ENCODE measurements around the gene CCDC60. TPM values are rescaled to one million over a fixed set of nuclear protein-coding genes. Genes with fewer than 3 reads are reported as not detected.
"Not testable (repeated sequence)": the region's sequence is repeated elsewhere in the genome, so short reads cannot be mapped to it uniquely, and the experiment has no call there.

The CCDC60 gene
- total and polyA plus RNA-seq, 4 experiments from 2014 or later = not detected

- H3K4me1 ChIP-seq (ENCODE audit: insufficient read depth, low read length) = no peaks in the 10 kb centered on the region
- H3K27ac Mint-ChIP-seq = no peak overlapping the region
- H3K36me3 Mint-ChIP-seq = no peaks in the 10 kb centered on the region
- H3K4me1 Mint-ChIP-seq = no peaks in the 10 kb centered on the region
- H3K9me3 ChIP-seq (ENCODE audit: control insufficient read depth in 1 of 2, low read length in 2 of 2) = no peaks in the 10 kb centered on the region
- CTCF ChIA-PET (ENCODE audit: partially characterized antibody) = no interaction called here
- H3K4me3 ChIP-seq (ENCODE audit: low read length in 2 of 2) = no peak overlapping the region
- intact Hi-C loops (cut with micrococcal nuclease) = no loop called here
- no peaks in the 10 kb centered on the region for H3K27me3 ChIP-seq (ENCODE audit: insufficient read depth, low read length)
- H3K4me3 Mint-ChIP-seq = no peak overlapping the region
- peaks cover 5 to 7% of the 10 kb centered on the region in 2 donors for H3K27me3 Mint-ChIP-seq
- H3K9me3 Mint-ChIP-seq = peaks cover 0 to 7% (median 3%) of the 10 kb centered on the region in 8 donors
- H3K27ac ChIP-seq (ENCODE audit: low read depth, low read length) = no peak overlapping the region
- no peak for DNase-seq
- H3K36me3 ChIP-seq (ENCODE audit: insufficient read depth, low read length) = no peaks in the 10 kb centered on the region
- POLR2A ChIA-PET (ENCODE audit: partially characterized antibody) = no interaction called here
Observed at GRCh38 chr12:119338593-119339363, 4.2 kb downstream of the CCDC60 start.

GRCh38 chr12:119340578-119340977 is 6.0 kb downstream of the CCDC60 start:
- H3K27me3 Mint-ChIP-seq = peaks cover 5 to 7% of the 10 kb centered on the region in 2 donors
- POLR2A ChIA-PET (ENCODE audit: partially characterized antibody) = no interaction called here
- CTCF ChIA-PET (ENCODE audit: partially characterized antibody) = no interaction called here
- Histone ChIP-seq H3K36me3 (ENCODE audit: insufficient read depth, low read length) (no peaks in the 10 kb centered on the region), H3K27me3 (ENCODE audit: insufficient read depth, low read length) (no peaks in the 10 kb centered on the region), H3K4me1 (ENCODE audit: insufficient read depth, low read length) (no peaks in the 10 kb centered on the region), H3K9me3 (ENCODE audit: control insufficient read depth in 1 of 2, low read length in 2 of 2) (no peaks in the 10 kb centered on the region), H3K27ac (ENCODE audit: low read depth, low read length) (no peak overlapping the region), H3K4me3 (ENCODE audit: low read length in 2 of 2) (no peak overlapping the region)
- H3K9me3 Mint-ChIP-seq = peaks cover 0 to 14% (median 3%) of the 10 kb centered on the region in 8 donors
- peaks cover 0 to 2% (median 0%) of the 10 kb centered on the region in 4 donors for H3K4me1 Mint-ChIP-seq
- intact Hi-C loops (cut with micrococcal nuclease) = no loop called here
- H3K36me3 Mint-ChIP-seq = no peaks in the 10 kb centered on the region
- H3K27ac Mint-ChIP-seq = no peak overlapping the region
- no peak overlapping the region for H3K4me3 Mint-ChIP-seq
- no peak for DNase-seq

GRCh38 chr12:119341020-119341419 is 6.5 kb downstream of the CCDC60 start:
- H3K4me3 Mint-ChIP-seq = no peak overlapping the region
- DNase-seq = no peak
- peaks cover 0 to 2% (median 0%) of the 10 kb centered on the region in 4 donors for H3K4me1 Mint-ChIP-seq
- H3K27me3 Mint-ChIP-seq = peaks cover 5 to 7% of the 10 kb centered on the region in 2 donors
- H3K27ac Mint-ChIP-seq = no peak overlapping the region
- no peak overlapping the region for H3K4me3 ChIP-seq (ENCODE audit: low read length in 2 of 2)
- no peaks in the 10 kb centered on the region for H3K36me3 ChIP-seq (ENCODE audit: insufficient read depth, low read length)
- H3K27ac ChIP-seq (ENCODE audit: low read depth, low read length) = no peak overlapping the region
- CTCF ChIA-PET (ENCODE audit: partially characterized antibody) = interaction anchor here (1.2 kb wide), 1 partner anchor 16 kb away, joined by 3 read pairs; no protein-coding TSS in a partner anchor
- no peaks in the 10 kb centered on the region for H3K36me3 Mint-ChIP-seq
- no peaks in the 10 kb centered on the region for H3K4me1 ChIP-seq (ENCODE audit: insufficient read depth, low read length)
- peaks cover 0 to 14% (median 3%) of the 10 kb centered on the region in 8 donors for H3K9me3 Mint-ChIP-seq
- POLR2A ChIA-PET (ENCODE audit: partially characterized antibody) = no interaction called here
- intact Hi-C loops (cut with micrococcal nuclease) = no loop called here
- no peaks in the 10 kb centered on the region for H3K27me3 ChIP-seq (ENCODE audit: insufficient read depth, low read length)
- no peaks in the 10 kb centered on the region for H3K9me3 ChIP-seq (ENCODE audit: control insufficient read depth in 1 of 2, low read length in 2 of 2)

GRCh38 chr12:119341988-119342387 is 7.5 kb downstream of the CCDC60 start:
- H3K36me3 Mint-ChIP-seq = no peaks in the 10 kb centered on the region
- no peak overlapping the region for H3K27ac Mint-ChIP-seq
- H3K4me3 Mint-ChIP-seq = no peak overlapping the region

GRCh38 chr12:119343130-119343529 is 8.6 kb downstream of the CCDC60 start:
- ChIA-PET CTCF (ENCODE audit: partially characterized antibody) (no interaction called here), POLR2A (ENCODE audit: partially characterized antibody) (no interaction called here)
- peaks cover 3% of the 10 kb centered on the region in 2 donors for H3K27me3 Mint-ChIP-seq
- Histone ChIP-seq H3K9me3 (ENCODE audit: control insufficient read depth in 1 of 2, low read length in 2 of 2) (no peaks in the 10 kb centered on the region), H3K4me3 (ENCODE audit: low read length in 2 of 2) (no peak overlapping the region), H3K36me3 (ENCODE audit: insufficient read depth, low read length) (no peaks in the 10 kb centered on the region), H3K27me3 (ENCODE audit: insufficient read depth, low read length) (no peaks in the 10 kb centered on the region), H3K27ac (ENCODE audit: low read depth, low read length) (no peak overlapping the region), H3K4me1 (ENCODE audit: insufficient read depth, low read length) (no peaks in the 10 kb centered on the region)
- intact Hi-C loops (cut with micrococcal nuclease) = no loop called here
- DNase-seq = no peak
- H3K27ac Mint-ChIP-seq = no peak overlapping the region
- H3K36me3 Mint-ChIP-seq = no peaks in the 10 kb centered on the region
- H3K9me3 Mint-ChIP-seq = peaks cover 0 to 12% (median 0%) of the 10 kb centered on the region in 8 donors
- H3K4me1 Mint-ChIP-seq = peaks cover 0 to 2% (median 0%) of the 10 kb centered on the region in 4 donors
- H3K4me3 Mint-ChIP-seq = no peak overlapping the region

More at GRCh38 chr12:119341988-119342387, 7.5 kb downstream of the CCDC60 start:
- peaks cover 0 to 2% (median 0%) of the 10 kb centered on the region in 4 donors for H3K4me1 Mint-ChIP-seq
- peaks cover 0 to 14% (median 3%) of the 10 kb centered on the region in 8 donors for H3K9me3 Mint-ChIP-seq
- intact Hi-C loops (cut with micrococcal nuclease) = no loop called here
- no peaks in the 10 kb centered on the region for H3K36me3 ChIP-seq (ENCODE audit: insufficient read depth, low read length)
- H3K4me1 ChIP-seq (ENCODE audit: insufficient read depth, low read length) = no peaks in the 10 kb centered on the region
- no peak overlapping the region for H3K4me3 ChIP-seq (ENCODE audit: low read length in 2 of 2)
- no peak overlapping the region for H3K27ac ChIP-seq (ENCODE audit: low read depth, low read length)
- no peak for DNase-seq
- peaks cover 5 to 7% of the 10 kb centered on the region in 2 donors for H3K27me3 Mint-ChIP-seq
- H3K9me3 ChIP-seq (ENCODE audit: control insufficient read depth in 1 of 2, low read length in 2 of 2) = no peaks in the 10 kb centered on the region
- POLR2A ChIA-PET (ENCODE audit: partially characterized antibody) = no interaction called here
- H3K27me3 ChIP-seq (ENCODE audit: insufficient read depth, low read length) = no peaks in the 10 kb centered on the region
- CTCF ChIA-PET (ENCODE audit: partially characterized antibody) = interaction anchor here (1.2 kb wide), 1 partner anchor 17 kb away, joined by 3 read pairs; no protein-coding TSS in a partner anchor

- POLR2A ChIA-PET (ENCODE audit: partially characterized antibody) = no interaction called here
- peaks cover 4 to 5% of the 10 kb centered on the region in 2 donors for H3K27me3 Mint-ChIP-seq
- Histone ChIP-seq H3K27ac (ENCODE audit: low read depth, low read length) (no peak overlapping the region), H3K27me3 (ENCODE audit: insufficient read depth, low read length) (no peaks in the 10 kb centered on the region), H3K4me1 (ENCODE audit: insufficient read depth, low read length) (no peaks in the 10 kb centered on the region), H3K4me3 (ENCODE audit: low read length in 2 of 2) (no peak overlapping the region), H3K9me3 (ENCODE audit: control insufficient read depth in 1 of 2, low read length in 2 of 2) (no peaks in the 10 kb centered on the region), H3K36me3 (ENCODE audit: insufficient read depth, low read length) (no peaks in the 10 kb centered on the region)
- intact Hi-C loops (cut with micrococcal nuclease) = no loop called here
- no peak overlapping the region for H3K27ac Mint-ChIP-seq
- no peak overlapping the region for H3K4me3 Mint-ChIP-seq
- DNase-seq = no peak
- CTCF ChIA-PET (ENCODE audit: partially characterized antibody) = no interaction called here
- H3K36me3 Mint-ChIP-seq = no peaks in the 10 kb centered on the region
- H3K4me1 Mint-ChIP-seq = no peaks in the 10 kb centered on the region
- peaks cover 0 to 25% (median 8%) of the 10 kb centered on the region in 8 donors for H3K9me3 Mint-ChIP-seq
Observed at GRCh38 chr12:119354172-119354571, 19.6 kb downstream of the CCDC60 start.

- intact Hi-C loops (cut with micrococcal nuclease); H3K27me3 ChIP-seq (ENCODE audit: insufficient read depth, low read length); H3K4me1 ChIP-seq (ENCODE audit: insufficient read depth, low read length); H3K27me3 Mint-ChIP-seq; H3K27ac ChIP-seq (ENCODE audit: low read depth, low read length); H3K36me3 Mint-ChIP-seq; H3K27ac Mint-ChIP-seq; H3K9me3 Mint-ChIP-seq; H3K4me3 Mint-ChIP-seq; CTCF ChIA-PET (ENCODE audit: partially characterized antibody); DNase-seq; H3K36me3 ChIP-seq (ENCODE audit: insufficient read depth, low read length); H3K9me3 ChIP-seq (ENCODE audit: control insufficient read depth in 1 of 2, low read length in 2 of 2); H3K4me3 ChIP-seq (ENCODE audit: low read length in 2 of 2); H3K4me1 Mint-ChIP-seq; POLR2A ChIA-PET (ENCODE audit: partially characterized antibody): not testable (repeated sequence)
Observed at GRCh38 chr12:119360366-119360765, 25.8 kb downstream of the CCDC60 start.

All from CD4-positive, alpha-beta memory T cell (primary cell).